GM21360 (cell line): ENCODE results near the gene CREM.

ENCODE experiments used
- ATAC-seq: cut with Tn5 transposase; IDR thresholded peaks from one replicate; pipeline ENCODE4 v1.9.1; 2021; ENCODE audit warnings: mild to moderate bottlenecking, moderate library complexity; ENCODE audit not compliant: unreplicated experiment

Gene CREM

GRCh38 chr10:35217455-35217854 is 90.8 kb downstream of the CREM start:
- ATAC-seq, result no peak

- ATAC-seq, result peak; percentile 78
Observed at GRCh38 chr10:35218339-35218955, 91.8 kb downstream of the CREM start.

GRCh38 chr10:35219292-35219691 is 92.6 kb downstream of the CREM start:
- ATAC-seq, result no peak

- no peak for ATAC-seq
Observed at GRCh38 chr10:35219891-35220890, 93.5 kb downstream of the CREM start.

- ATAC-seq, result no peak
Observed at GRCh38 chr10:35223016-35223415, 96.4 kb downstream of the CREM start.

- no peak for ATAC-seq
Observed at GRCh38 chr10:35224045-35224740, 97.5 kb downstream of the CREM start.

GRCh38 chr10:35225204-35225603 is 98.6 kb downstream of the CREM start:
- ATAC-seq, result no peak

GRCh38 chr10:35226507-35226906 is 99.9 kb downstream of the CREM start:
- no peak for ATAC-seq

GRCh38 chr10:35228058-35228457 is 101.4 kb downstream of the CREM start:
- ATAC-seq, result no peak

GRCh38 chr10:35231646-35232045 is 105.0 kb downstream of the CREM start:
- no peak for ATAC-seq

- ATAC-seq, result no peak
Observed at GRCh38 chr10:35232527-35232926, 105.9 kb downstream of the CREM start.

- no peak for ATAC-seq
Observed at GRCh38 chr10:35234073-35234472, 107.4 kb downstream of the CREM start.

GRCh38 chr10:35236739-35237138 is 110.1 kb downstream of the CREM start:
- no peak for ATAC-seq

GRCh38 chr10:35237766-35238512 is 111.3 kb downstream of the CREM start:
- no peak for ATAC-seq

- ATAC-seq, result no peak
Observed at GRCh38 chr10:35244549-35244948, 117.9 kb downstream of the CREM start.

GRCh38 chr10:35246770-35247343 is 120.2 kb downstream of the CREM start:
- ATAC-seq, result no peak

- ATAC-seq, result no peak
Observed at GRCh38 chr10:35251373-35252100, 124.9 kb downstream of the CREM start.

GRCh38 chr10:35257057-35257983 is 130.7 kb downstream of the CREM start:
- no peak for ATAC-seq
